Activated CD4-positive, alpha-beta T cell treated with anti-CD3 and anti-CD28 coated beads for 24 hours (primary cell): ENCODE results near the gene FIGNL2.

ENCODE experiments used
- DNase-seq, 2 donors: peaks; one replicate each; pipeline ENCODE4 v3.0.0-alpha.2; 2020; ENCODE audit warnings: low read depth in 2 of 2

Gene FIGNL2

DNA sequence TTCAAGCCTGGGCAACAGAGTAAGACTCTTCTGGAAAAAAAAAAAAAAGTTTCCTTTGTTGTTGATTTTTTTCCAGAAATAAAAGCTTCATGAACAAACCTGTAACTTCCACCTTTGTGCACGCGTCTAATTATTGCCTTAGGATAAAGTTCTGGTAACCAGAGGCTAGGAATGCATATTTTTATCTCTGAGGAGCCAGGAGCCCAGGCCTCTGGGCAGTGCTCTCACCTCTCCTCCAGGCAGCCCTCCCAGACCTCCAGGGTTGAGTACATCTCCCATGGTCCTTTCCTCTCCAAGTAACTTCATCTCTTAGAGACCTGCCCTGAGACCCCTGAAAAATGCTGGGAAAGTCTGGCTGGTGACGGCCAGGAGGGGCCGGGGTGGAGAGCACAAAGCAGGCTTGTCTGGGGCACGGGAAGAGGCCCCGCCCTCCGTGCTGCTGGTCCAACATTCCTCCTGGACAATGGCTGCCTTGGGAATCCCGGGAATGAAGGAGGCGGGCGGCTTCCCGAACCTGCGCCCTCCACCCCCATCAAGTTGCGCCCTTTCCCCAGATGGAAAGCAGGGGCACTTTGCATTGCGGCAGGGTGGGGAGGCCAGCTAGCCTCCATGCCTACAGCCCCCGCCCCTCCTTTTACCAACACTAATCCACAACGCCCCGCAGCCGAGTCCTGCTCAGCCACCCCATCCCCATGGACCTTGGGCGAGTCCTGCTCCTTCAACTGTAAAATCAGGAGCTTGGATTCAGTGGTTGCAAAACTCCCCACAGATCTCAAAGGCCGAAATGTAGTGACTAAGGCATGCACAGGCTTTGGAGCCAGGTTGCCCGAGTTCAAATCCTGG, 7.3 kb upstream of the FIGNL2 start:
- DNase-seq, result no peak

DNA sequence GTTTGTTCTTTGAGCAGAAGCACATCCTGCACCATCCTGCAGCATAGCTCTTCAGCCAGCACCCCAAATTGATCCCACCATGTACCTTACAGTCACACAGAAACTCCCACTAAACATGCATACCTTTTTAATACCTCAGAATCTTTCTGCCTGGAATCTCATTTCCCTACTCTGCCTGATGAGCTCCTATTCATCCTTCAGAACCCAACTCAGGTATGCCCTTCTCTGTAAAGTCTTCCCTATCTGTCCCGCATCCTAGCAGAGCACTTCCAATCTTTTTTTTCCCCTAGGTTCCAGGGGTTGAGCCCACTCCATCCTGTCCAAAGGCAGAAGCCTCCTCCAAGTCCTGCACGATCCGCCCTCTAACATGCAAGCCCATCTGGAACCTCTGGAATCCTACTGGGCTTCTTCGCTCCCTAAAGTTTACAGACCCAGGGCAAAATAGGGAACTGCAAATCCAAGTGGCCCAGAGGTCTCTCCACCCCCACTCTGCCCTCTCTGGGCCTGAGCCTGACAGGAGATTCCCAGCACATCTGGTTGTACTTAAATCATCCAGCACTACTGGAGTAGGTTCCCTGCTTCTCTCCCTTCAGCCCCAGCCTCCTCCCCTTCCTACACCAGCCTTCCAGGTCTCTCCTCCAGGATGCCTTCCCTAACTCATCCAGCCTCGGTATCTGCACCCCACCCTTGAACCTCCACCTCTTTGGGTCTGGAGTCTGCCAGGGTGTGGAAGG, 4.1 kb upstream of the FIGNL2 start:
- no peak for DNase-seq

DNA sequence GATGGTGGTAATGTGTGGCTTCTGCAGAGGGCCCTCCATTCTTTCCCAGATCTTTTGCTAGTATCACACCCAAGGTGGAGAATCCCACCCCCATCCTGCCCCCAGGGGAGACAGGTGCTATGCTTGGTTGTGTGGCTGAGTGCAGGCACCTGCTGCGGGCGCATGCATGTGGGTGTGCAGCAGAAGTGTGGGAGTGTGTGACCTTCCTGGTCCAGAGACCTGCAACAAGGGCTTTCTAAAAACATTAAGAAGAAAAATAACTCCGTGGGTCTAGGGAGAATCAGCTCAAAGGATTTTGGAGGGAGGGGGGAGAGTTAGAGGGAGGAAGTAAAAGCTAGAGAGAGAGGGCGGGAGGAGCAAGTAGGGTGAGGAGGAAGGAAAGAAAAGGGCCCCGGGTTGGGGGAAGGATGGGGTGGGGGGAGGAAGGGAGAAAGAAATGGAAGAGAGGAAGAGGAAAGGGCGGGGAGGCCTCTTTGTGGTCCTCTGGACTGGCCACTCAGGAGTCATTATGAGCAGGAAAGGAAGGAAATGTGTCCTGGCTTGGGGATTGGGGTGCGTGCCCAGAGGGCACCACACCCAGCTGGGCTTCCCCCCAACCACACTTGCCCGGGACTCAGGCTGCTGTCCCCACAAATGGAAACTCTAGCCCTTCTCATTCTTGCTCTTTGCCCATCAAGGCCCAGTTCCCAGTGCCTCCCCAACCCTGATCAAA, 3.1 kb upstream of the FIGNL2 start:
- no peak for DNase-seq

DNA sequence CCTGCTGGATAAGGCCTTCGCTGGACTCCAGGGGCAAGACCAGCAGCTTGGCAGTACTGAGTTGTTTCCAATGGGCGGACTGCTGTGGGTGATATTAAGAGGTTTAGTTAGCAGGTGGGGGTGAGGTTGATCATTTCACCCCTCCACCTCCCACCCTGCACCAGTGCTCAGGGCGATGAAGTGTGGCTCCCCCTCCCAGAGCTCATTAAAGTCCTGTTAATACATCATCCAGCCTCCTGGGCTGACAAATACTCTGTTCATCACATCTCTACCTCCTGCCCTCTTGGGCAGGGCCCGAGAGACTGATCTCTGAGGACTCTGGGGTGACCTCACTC, 2.4 kb upstream of the FIGNL2 start:
- no peak for DNase-seq

DNA sequence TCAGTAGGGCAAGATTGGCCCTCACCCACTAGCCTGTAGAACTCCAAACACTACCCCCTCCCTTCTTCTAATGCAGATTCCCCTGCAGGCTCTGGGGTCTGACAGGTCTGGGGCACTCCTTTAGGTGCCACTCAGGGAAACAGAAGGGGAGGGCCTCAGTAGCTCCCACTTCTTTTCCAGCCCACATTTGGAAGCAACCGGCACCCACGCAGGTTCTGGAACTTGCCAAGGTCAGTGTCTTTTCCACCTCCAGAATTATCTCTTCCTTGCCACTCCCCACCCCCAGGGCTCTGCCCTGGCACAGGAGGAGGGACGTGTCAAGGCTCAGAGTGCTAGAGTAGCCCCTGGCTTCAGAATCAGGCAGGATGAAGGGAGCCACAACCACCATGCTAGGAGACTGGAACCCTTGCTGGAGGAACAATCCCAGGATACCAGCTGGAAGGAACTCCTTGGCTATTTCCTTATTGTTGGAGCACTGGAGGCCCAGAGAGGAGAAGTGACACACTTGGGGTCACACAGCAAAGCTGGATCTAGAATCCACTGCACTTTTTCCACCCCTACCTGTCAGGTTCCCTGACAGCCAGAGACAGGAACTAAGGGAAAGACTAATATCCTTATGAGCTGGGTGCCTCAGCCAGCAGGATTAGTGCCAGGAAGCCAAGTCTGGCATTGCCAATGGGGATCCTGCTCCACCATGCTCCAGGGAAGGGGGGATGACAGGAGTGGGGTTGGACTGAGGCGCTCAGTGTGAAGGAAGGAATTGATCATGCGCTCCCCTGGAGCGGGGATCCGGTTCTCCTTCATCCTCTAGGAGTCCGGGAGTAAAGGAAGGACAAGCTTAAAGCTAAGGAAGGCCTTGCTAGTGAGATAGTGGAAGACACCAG, 1.8 kb upstream of the FIGNL2 start:
- no peak for DNase-seq

DNA sequence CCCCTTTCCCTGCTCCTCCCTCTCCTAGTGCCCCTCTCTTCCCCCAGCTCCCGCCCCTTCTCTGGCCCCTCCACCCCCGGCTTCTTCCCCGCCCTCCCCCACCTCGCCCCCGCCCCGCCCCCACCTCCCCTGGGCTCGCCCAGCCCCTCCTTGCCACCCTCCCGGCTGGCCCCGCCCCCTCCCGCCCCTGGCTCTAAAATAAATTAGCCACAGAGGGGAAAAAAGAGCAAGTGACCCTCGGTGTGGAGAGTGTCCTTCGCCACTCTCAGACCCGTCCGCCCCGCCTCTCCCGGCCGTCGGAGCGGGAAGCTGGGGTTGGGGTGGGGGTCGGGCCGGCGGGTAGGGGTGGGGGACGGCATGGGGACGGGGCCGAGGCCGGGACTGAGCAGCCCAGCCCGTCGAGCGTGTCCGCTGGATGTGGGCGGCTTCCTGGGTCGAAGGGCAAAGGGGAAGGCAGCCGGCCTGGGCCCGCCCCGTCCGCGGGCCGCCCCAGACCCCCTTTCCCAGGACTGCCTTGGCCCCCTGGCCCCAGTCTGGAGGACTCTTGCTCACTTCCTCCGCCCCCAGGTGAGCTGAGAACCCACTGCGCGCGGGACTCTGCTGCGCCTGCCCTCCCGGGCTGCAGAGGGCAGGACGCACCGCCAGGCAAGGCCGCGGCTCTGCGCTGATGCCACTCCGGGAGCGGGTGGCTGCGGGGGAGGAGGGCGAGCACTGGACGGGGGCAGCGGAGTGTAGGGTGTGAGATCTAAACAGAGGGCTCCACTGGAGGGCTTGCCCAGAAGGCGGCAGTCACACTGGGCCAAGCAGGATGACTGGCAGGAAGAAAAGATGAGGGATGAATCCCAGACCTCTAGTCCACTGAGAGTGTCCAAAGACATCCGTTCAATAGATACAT, 570 bp upstream of the FIGNL2 start:
- no peak for DNase-seq

DNA sequence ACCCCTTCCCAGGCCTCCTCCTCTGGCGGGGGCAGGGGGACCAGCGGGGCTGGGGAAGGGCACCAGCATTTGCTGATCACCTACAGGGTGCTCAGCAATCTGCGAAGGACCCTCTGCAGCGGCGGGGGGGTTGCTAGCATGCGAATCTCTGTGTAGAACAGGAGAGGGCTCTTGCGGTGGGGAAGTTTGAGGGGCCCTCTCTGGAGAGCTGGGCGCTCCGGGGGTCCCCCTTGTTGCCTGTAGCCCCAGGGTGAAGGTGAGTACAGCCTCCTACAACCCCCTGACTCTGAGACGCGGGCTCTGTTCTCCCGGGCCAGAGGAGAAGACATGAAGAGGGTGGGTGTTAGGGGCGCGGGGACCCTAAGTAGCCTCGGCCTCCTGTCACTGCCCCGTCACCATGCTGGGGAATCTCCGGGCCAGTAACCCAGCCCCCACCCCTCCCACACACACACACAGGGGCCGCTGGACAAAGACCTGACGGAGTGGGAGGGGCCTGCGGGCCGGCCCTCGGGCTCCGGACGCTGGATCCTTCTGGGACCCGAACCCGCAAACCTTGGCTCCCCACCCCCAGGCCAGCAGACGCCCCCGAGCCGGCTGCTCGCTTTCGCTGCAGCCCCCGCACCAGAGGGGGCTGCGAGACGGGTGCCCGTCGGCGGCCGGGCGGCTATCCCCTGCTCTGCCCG, 734 bp downstream of the FIGNL2 start:
- DNase-seq, result no peak

DNA sequence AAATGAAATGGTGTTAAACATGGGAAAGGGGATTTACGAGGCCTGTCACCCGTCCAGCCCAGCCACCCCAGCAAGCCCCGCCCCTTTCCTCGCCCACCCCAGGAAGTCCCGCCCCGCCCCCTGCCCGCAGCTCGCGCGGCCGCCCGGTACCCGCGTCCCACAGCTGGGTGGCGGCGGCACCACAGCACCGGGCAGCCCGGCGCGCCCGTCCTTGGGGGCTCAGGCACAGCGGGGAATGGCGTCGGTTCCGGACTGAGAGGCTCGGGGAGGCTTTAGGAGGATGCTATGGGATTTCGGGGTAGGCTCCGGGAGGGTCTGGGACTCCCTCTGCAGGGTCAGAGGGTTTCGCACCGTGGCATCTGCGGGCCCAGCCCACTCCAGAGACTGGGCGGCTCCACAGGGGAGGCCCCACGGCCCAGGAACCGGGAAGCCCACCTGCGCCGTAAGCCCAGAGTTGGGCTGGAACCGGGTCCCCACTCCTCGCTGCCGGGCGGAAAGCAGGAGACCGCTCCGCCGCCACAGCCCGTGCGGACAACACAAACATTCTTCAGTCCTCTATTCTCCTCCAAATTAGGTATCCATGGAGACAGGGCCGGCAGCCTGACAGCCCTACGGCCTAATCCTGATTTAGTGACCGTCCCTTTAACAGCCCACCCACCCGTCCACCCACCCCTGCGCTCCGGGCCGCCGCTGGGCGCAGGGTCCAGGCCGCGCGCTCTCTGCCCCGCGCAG, 1.4 kb downstream of the FIGNL2 start:
- peak; percentile 23 to 49 for DNase-seq

DNA sequence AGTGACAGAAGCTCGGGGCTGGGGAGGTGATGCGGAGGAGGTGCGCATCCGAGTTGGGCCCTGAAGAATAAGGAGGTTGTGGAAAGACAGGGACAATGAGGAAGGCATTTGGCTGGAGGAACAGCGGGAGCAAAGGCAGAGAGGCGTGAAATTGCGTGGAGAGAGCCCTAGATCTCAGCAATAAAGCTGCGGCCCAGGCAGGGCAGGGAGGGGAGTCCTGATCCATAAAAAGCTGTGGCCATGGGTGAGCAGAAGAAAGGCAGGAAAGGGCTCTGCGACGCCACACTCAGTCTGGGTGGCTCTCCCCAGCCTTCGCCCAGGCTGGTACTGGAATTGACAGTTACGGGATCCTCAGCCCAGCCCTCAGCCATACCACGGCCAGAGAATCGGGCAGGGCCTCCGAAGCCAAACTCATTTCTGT, 2.2 kb downstream of the FIGNL2 start:
- no peak for DNase-seq

DNA sequence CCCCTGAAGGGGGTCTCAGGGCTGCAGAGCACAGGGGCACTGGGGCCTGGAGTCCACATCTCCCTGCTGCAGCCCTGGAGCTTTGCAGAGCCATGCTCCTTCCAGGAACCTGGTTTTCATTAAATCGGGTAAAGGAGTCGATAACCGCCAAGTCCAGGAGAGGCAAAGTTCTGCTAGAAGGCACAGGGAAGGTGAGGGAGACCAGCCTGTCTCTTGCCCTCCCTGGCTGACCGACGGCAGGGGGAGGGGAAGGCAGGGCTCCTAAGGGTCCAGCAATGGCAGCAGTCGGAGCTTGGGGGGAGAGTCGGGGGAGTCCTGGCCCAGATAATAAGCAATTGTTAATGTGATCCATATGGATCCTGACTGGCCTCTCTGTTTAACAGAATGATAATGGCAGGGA, 3.0 kb downstream of the FIGNL2 start:
- DNase-seq, result no peak

DNA sequence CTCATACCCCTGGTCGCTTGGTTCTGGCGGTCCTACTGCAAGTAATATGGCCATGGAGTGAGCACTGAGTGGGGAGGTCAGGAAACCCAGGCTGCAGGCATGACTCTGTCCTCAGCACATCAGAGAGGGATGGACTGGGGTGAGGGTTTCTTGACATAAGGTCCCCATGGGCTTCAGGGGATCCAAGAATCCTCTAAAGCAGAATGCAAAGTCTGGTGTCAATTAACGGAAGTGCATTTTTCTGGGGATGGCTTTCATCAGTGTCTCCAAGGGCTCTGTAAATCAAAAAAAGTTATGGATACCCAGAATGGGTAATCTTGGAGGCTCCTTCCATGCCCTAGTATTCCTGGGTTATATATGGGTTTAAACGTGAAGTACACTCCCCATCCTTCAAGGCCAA, 3.7 kb downstream of the FIGNL2 start:
- DNase-seq, result no peak

DNA sequence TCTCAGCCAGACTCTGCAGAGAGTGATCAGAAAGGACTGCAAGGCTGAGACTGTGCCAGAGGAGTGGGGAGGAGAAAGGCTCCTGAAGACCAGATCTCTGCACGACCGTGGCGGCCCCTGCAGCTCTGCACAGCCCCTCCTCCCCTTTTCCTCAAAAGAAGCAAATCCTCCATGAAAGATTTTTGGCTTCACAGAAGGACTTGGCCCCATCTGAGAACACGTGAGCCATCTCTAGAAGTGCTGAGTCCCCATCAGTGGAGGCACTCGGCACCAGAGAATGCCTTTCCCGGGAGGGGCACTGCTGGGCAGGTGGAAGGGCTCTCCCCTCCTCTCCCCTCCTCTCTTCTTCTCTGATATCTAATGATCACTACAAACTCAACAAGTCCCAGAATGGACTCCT, 6.8 kb downstream of the FIGNL2 start:
- no peak for DNase-seq

DNA sequence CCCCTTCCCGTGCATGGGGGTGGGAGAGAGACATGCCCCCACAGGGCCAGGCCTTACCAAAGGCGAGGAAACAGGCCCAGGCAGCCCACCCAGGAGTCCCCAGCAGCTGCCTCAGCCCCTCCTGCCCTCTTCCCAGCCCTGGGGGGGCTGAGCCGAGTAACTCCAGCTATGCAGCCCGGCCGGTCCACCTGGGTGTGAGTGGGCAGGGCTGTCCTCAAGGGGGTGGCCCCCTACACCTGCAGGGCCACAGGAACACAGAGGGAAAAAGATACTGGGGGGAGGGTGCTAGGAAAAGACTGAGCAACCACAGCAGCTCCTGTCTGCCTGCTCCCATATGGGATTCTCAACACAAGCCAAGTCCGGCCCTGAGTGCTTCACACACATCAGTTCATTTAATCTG, 7.6 kb downstream of the FIGNL2 start:
- DNase-seq, result no peak

DNA sequence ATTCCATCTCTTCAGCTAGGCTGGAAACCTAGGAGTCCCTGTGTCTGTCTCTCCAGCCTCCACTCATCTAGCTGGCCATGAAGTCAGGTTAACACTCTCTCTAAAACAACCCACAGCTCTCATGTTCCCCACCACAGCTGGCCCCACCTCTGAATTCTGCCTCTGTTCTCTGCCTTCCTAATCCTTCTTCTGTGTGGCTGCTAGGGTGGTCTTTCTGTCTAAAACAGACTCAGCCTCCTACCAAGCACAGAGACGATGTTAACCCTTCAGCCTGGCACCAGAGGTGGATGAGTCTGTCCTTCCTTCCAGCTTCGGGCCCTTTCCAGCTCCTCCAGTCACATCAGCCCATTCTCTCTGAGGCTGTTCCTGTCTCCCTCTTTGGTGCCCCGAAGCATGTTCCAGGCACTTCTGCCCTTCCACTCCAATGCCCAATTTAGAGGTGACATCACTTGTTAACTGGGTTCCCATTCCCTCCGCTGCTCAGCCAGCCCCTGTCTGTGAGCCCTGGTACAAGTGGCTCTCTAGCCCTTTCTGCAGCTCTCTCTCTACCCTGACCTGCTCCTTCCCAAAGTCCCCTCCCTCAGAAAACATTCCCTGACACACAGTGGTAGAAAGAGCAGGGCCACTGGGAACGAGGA, 9.1 kb downstream of the FIGNL2 start:
- no peak for DNase-seq

DNA sequence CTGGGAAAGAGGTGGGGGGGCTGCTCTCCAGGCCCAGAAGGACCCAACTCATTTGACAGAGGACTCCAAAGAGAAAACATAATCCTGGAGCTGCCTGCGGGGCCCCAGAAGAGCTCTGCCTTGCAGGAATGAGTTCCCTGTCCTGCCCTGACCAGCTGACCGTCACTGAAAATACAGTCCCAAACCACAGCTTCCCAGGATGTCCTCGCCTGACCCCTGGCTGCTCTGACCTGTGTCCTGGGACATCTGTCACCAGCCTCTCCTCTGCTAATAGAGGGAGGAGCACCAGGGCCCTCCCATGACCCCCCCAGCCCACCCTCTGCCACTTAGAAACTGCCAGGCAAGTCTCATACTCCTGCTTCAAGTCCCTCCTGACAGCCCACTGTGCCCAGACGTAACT, 9.8 kb downstream of the FIGNL2 start:
- DNase-seq, result no peak

DNA sequence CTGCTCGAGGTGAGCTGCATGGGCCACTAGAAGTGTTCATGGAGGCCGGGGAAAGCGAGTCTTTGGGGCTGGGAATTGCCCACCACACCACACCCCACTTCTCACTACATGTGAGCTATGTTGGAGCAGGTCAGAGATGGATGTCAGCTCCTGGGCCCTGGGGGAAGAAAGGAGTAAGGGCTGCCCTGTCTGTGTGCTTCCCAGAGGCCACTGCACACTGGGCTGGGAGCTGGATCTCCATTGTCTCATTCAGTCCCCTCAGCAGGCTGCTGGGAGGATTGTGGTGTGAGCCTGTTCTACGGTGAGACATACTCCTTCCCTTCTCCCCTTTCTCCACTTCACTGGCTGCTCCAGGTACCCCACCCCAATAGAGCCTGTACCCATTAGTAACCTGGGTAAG, 10.5 kb downstream of the FIGNL2 start:
- DNase-seq, result no peak

DNA sequence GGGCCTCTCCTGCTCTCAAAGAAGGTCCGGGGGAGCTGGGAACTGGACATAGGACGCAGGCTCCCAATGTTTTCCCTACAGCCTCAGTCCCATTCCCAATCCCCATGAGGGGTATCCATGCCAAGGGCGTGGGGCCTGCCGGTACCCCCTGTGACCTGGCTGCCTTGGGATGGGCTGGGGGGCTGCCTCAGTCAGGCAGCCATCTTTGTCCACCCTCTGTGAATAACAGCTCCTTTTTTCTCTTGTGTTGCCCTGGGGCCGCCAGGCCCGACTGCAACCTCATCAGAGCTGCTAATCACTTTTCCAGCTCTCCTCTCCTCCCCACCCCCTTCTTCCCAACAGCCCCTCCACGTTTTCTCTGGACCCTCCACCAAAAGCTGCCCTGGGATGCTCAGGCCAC, 11.2 kb downstream of the FIGNL2 start:
- DNase-seq, result no peak

DNA sequence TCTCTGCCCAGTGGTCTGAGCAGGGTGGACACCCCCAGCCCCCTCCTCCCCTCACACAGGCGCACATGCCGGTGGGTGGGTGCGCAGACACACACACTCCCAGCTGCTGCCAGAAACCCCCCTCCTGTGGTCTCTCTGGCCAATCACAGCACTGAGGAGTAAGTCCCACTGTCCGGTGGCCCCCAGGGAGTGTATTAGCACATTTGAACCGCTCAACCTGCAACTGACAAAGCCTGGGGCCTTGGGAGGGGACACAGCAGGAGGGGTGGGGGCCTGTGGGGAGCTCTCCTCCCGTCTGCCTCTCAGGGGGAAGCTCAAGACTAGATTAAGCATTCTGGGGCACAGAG, 11.7 kb downstream of the FIGNL2 start:
- no peak for DNase-seq
